Subcutaneous abdominal adipose tissue (tissue), 5 donors: ENCODE results near the gene SYNPO.

Experiments used
- H3K27ac ChIP-seq: one replicate; pipeline ENCODE4 v1.7.0; 2013; ENCODE audit warnings: low read depth, mild to moderate bottlenecking, inconsistent platforms, low read length, moderate library complexity
- H3K27me3 ChIP-seq, 5 donors: one replicate each; pipeline ENCODE4 v1.7.0; 2013; ENCODE audit warnings: low read length in 5 of 5, inconsistent platforms in 1 of 5; ENCODE audit not compliant: control insufficient read depth in 5 of 5, insufficient read depth in 4 of 5
- H3K36me3 ChIP-seq, 5 donors: one replicate each; pipeline ENCODE4 v1.7.0; 2013; ENCODE audit warnings: low read length in 5 of 5; ENCODE audit not compliant: control insufficient read depth in 5 of 5, insufficient read depth in 5 of 5
- H3K4me1 ChIP-seq, 5 donors: one replicate each; pipeline ENCODE4 v1.7.0; 2013; ENCODE audit warnings: low read length in 5 of 5, mild to moderate bottlenecking in 3 of 5, moderate library complexity in 1 of 5; ENCODE audit not compliant: control insufficient read depth in 5 of 5, insufficient read depth in 5 of 5
- H3K4me3 ChIP-seq, 5 donors: one replicate each; pipeline ENCODE4 v1.7.0; 2013; ENCODE audit warnings: low read length in 5 of 5, low read depth in 1 of 5
- H3K9ac ChIP-seq, 5 donors: one replicate each; pipeline ENCODE4 v1.7.0; 2013; ENCODE audit warnings: low read length in 5 of 5, mild to moderate bottlenecking in 4 of 5, moderate library complexity in 3 of 5
- H3K9me3 ChIP-seq, 5 donors: one replicate each; pipeline ENCODE4 v1.7.0; 2013; ENCODE audit warnings: low read length in 5 of 5; ENCODE audit not compliant: control insufficient read depth in 5 of 5
- donor health status: healthy.
- donor health status: healthy.
- donor health status: healthy.
- donor health status: healthy.
- donor health status: healthy.

The SYNPO gene

GRCh38 chr5:150674341-150674821 is 33.9 kb downstream of the SYNPO start:
- H3K9ac ChIP-seq: no peak overlapping the region
- H3K4me1 ChIP-seq: peaks cover 0 to 42% (median 35%) of the 10 kb centered on the region in 5 donors
- no peak overlapping the region for H3K4me3 ChIP-seq
- H3K27ac ChIP-seq: peak overlapping the region; percentile 44
- H3K36me3 ChIP-seq: peaks cover 0 to 6% (median 3%) of the 10 kb centered on the region in 5 donors
- H3K9me3 ChIP-seq: no peaks in the 10 kb centered on the region
- peaks cover 0 to 3% (median 0%) of the 10 kb centered on the region in 5 donors for H3K27me3 ChIP-seq

- H3K27me3 ChIP-seq: peaks cover 0 to 3% (median 0%) of the 10 kb centered on the region in 5 donors
- H3K4me3 ChIP-seq: no peak overlapping the region
- no peaks in the 10 kb centered on the region for H3K9me3 ChIP-seq
- no peak overlapping the region for H3K9ac ChIP-seq
- peaks cover 0 to 42% (median 35%) of the 10 kb centered on the region in 5 donors for H3K4me1 ChIP-seq
- peaks cover 0 to 6% (median 3%) of the 10 kb centered on the region in 5 donors for H3K36me3 ChIP-seq
- H3K27ac ChIP-seq: no peak overlapping the region
Observed at GRCh38 chr5:150675069-150675468, 34.6 kb downstream of the SYNPO start.

- peaks cover 0 to 35% (median 33%) of the 10 kb centered on the region in 5 donors for H3K4me1 ChIP-seq
- peaks cover 0 to 6% (median 3%) of the 10 kb centered on the region in 5 donors for H3K36me3 ChIP-seq
Observed at GRCh38 chr5:150676578-150676977, 36.1 kb downstream of the SYNPO start.

GRCh38 chr5:150689120-150689519 is 48.7 kb downstream of the SYNPO start:
- Histone ChIP-seq H3K27me3 (no peaks in the 10 kb centered on the region), H3K9ac (no peak overlapping the region), H3K36me3 (peaks cover 35 to 48% (median 37%) of the 10 kb centered on the region in 5 donors), H3K4me3 (no peak overlapping the region), H3K4me1 (no peaks in the 10 kb centered on the region), H3K27ac (no peak overlapping the region), H3K9me3 (no peaks in the 10 kb centered on the region)

More at GRCh38 chr5:150676578-150676977, 36.1 kb downstream of the SYNPO start:
- no peak overlapping the region for H3K4me3 ChIP-seq
- H3K9ac ChIP-seq: no peak overlapping the region
- peaks cover 0 to 2% (median 0%) of the 10 kb centered on the region in 5 donors for H3K27me3 ChIP-seq
- H3K9me3 ChIP-seq: no peaks in the 10 kb centered on the region
- no peak overlapping the region for H3K27ac ChIP-seq

- Histone ChIP-seq H3K4me3 (no peak overlapping the region), H3K36me3 (peaks cover 47 to 64% (median 54%) of the 10 kb centered on the region in 5 donors)
Observed at GRCh38 chr5:150690760-150691159, 50.3 kb downstream of the SYNPO start.

GRCh38 chr5:150692276-150692675 is 51.8 kb downstream of the SYNPO start:
- Histone ChIP-seq H3K9ac (no peak overlapping the region), H3K27ac (no peak overlapping the region), H3K27me3 (no peaks in the 10 kb centered on the region), H3K4me3 (no peak overlapping the region), H3K36me3 (peaks cover 54 to 75% (median 69%) of the 10 kb centered on the region in 5 donors), H3K4me1 (no peaks in the 10 kb centered on the region), H3K9me3 (no peaks in the 10 kb centered on the region)

More at GRCh38 chr5:150690760-150691159, 50.3 kb downstream of the SYNPO start:
- H3K4me1 ChIP-seq: no peaks in the 10 kb centered on the region
- H3K9me3 ChIP-seq: no peaks in the 10 kb centered on the region
- no peaks in the 10 kb centered on the region for H3K27me3 ChIP-seq
- H3K27ac ChIP-seq: no peak overlapping the region
- H3K9ac ChIP-seq: no peak overlapping the region

- H3K36me3 ChIP-seq: peaks cover 53 to 83% (median 82%) of the 10 kb centered on the region in 5 donors
- no peaks in the 10 kb centered on the region for H3K9me3 ChIP-seq
- peaks cover 0 to 9% (median 6%) of the 10 kb centered on the region in 5 donors for H3K4me1 ChIP-seq
Observed at GRCh38 chr5:150694612-150695011, 54.2 kb downstream of the SYNPO start.

GRCh38 chr5:150700246-150700593 is 59.8 kb downstream of the SYNPO start:
- peak overlapping the region; percentile 94 to 100 (median 99) for H3K4me3 ChIP-seq
- H3K27ac ChIP-seq: peak overlapping the region; percentile 91
- H3K4me1 ChIP-seq: peaks cover 0 to 22% (median 19%) of the 10 kb centered on the region in 5 donors
- peak overlapping the region; percentile 91 to 97 (median 95) for H3K9ac ChIP-seq
- H3K36me3 ChIP-seq: peaks cover 19 to 37% (median 35%) of the 10 kb centered on the region in 5 donors
- H3K9me3 ChIP-seq: no peaks in the 10 kb centered on the region
- no peaks in the 10 kb centered on the region for H3K27me3 ChIP-seq

More at GRCh38 chr5:150694612-150695011, 54.2 kb downstream of the SYNPO start:
- no peak overlapping the region for H3K27ac ChIP-seq
- no peak overlapping the region for H3K4me3 ChIP-seq
- no peaks in the 10 kb centered on the region for H3K27me3 ChIP-seq
- no peak overlapping the region for H3K9ac ChIP-seq

GRCh38 chr5:150700594-150701377 is 60.3 kb downstream of the SYNPO start, which contains the start of gene RBM22:
TSS of gene RBM22 (minus strand) at chr5:150701062. CDS start at chr5:150700985, 77 bp downstream.
- Histone ChIP-seq H3K4me3 (peak within 1 kb of the TSS; percentile 94 to 100 (median 99)), H3K9ac (peak within 1 kb of the TSS; percentile 91 to 97 (median 95)), H3K9me3 (no peaks in the 10 kb centered on the region)

GRCh38 chr5:150703762-150704161 is 63.3 kb downstream of the SYNPO start:
- H3K36me3 ChIP-seq: peaks cover 5 to 10% (median 9%) of the 10 kb centered on the region in 5 donors
- H3K27ac ChIP-seq: no peak overlapping the region
- H3K9me3 ChIP-seq: no peaks in the 10 kb centered on the region
- no peaks in the 10 kb centered on the region for H3K27me3 ChIP-seq
- H3K4me3 ChIP-seq: no peak overlapping the region
- no peak overlapping the region for H3K9ac ChIP-seq
- H3K4me1 ChIP-seq: peaks cover 0 to 28% (median 19%) of the 10 kb centered on the region in 5 donors

More at GRCh38 chr5:150700594-150701377, 60.3 kb downstream of the SYNPO start, which contains the start of gene RBM22:
- Histone ChIP-seq H3K27ac (peak within 1 kb of the TSS; percentile 91), H3K36me3 (peaks cover 13 to 31% (median 29%) of the 10 kb centered on the region in 5 donors), H3K4me1 (peaks cover 0 to 22% (median 19%) of the 10 kb centered on the region in 5 donors), H3K27me3 (no peaks in the 10 kb centered on the region)
